ENCODE measurements around the gene RIPPLY3.
"Not testable (repeated sequence)": the region's sequence is repeated elsewhere in the genome, so short reads cannot be mapped to it uniquely, and the experiment has no call there.

RIPPLY3 gene

DNA sequence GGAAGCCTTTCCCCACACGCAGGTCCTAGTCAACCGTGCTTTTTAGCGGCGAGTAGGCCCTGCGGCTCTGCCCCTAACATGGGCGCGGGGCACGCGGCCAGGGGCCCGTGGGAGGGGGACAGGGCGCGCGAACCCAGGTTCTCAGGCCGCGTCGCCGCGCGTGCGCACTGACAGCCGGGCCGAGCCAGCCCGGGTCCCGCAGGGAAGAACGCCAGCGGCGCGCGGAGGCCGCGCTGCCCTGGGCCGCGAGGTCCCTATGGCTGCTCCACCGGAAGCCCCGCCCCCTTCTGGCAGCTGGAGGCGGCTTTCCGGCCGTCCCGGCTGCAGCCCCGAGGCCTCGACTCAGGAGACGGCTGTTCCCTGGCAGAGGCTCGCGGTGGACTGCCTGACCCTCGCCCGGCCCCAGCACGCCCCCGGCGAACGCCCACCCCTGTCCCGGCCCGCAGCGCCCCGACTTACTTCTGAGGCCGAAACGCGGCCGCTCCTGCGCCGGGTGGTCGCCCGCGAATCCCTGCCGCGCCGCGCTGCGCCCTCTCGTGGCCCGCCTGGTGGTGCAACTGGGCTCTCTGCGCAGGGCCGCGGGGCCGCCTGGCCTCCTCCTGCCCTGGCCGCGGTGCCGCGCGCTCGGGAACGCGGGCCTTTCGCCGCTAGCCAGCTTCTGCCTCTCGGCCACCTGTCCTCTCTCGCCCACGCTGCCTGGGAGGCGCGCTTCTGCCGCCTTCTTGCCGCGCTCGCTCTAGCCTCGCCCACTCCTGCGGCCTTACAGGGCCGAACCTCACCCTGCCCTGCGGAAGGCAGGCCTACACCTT, 16.6 kb upstream of the RIPPLY3 start:
- Histone ChIP-seq H3K36me3 (ENCODE audit: low read depth) (no peaks in the 10 kb centered on the region), H3K4me3 (ENCODE audit: severe bottlenecking) (peak overlapping the region; percentile 51), H3K4me1 (ENCODE audit: insufficient read depth, poor library complexity, severe bottlenecking) (peaks cover 5% of the 10 kb centered on the region), H3K27me3 (ENCODE audit: insufficient read depth, poor library complexity, severe bottlenecking) (no peaks in the 10 kb centered on the region), H3K27ac (ENCODE audit: poor library complexity, severe bottlenecking) (peak overlapping the region; percentile 63), H3K9me3 (ENCODE audit: severe bottlenecking) (no peaks in the 10 kb centered on the region)
- DNase-seq (ENCODE audit: low spot score) (peak; percentile 94), ATAC-seq (ENCODE audit: low read depth) (peak; percentile 90)
- TF ChIP-seq, protein P1, sequence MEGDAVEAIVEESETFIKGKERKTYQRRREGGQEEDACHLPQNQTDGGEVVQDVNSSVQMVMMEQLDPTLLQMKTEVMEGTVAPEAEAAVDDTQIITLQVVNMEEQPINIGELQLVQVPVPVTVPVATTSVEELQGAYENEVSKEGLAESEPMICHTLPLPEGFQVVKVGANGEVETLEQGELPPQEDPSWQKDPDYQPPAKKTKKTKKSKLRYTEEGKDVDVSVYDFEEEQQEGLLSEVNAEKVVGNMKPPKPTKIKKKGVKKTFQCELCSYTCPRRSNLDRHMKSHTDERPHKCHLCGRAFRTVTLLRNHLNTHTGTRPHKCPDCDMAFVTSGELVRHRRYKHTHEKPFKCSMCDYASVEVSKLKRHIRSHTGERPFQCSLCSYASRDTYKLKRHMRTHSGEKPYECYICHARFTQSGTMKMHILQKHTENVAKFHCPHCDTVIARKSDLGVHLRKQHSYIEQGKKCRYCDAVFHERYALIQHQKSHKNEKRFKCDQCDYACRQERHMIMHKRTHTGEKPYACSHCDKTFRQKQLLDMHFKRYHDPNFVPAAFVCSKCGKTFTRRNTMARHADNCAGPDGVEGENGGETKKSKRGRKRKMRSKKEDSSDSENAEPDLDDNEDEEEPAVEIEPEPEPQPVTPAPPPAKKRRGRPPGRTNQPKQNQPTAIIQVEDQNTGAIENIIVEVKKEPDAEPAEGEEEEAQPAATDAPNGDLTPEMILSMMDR (IDR thresholded peaks at IDR 0.05; ENCODE audit: poor library complexity, severe bottlenecking): peak; percentile 97

DNA sequence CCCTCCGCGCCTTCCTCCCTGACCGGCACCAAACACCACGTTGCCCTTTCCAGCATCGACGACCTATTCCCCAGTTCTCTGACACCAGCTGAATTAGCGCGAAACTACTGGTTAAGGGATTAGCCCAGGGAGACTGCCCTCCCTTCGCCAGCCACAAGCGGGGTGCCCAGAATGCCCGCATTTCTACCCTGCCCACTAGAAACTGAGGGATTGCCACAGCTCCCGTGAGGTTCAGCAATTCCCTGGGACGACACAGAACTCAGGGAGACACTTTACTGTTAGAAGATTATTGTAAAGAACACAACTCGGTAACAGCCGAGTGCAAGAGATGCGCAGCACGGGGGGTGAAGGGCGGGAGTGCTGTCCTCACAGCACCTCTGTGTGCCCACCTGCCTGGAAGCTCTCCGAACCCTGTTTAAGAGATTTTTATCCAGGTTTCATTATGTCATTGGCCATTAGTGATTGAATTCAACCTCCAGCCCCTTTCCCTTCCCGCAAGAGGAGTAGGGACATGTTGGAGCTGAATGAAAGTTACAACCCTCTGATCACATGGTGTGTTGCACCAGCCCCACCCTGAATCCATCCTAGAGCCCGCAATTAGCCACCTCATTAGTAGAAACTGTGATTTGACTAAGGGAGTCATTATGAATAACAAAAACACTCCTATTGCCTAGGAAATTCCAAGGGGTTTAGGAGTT, 15.8 kb upstream of the RIPPLY3 start:
- H3K36me3 ChIP-seq (ENCODE audit: low read depth): no peaks in the 10 kb centered on the region
- no peaks in the 10 kb centered on the region for H3K27me3 ChIP-seq (ENCODE audit: insufficient read depth, poor library complexity, severe bottlenecking)
- H3K4me1 ChIP-seq (ENCODE audit: insufficient read depth, poor library complexity, severe bottlenecking): peaks cover 5% of the 10 kb centered on the region
- peak overlapping the region; percentile 51 for H3K4me3 ChIP-seq (ENCODE audit: severe bottlenecking)
- ATAC-seq (ENCODE audit: low read depth) (no peak), DNase-seq (ENCODE audit: low spot score) (no peak)
- H3K27ac ChIP-seq (ENCODE audit: poor library complexity, severe bottlenecking): peak overlapping the region; percentile 63
- H3K9me3 ChIP-seq (ENCODE audit: severe bottlenecking): no peaks in the 10 kb centered on the region
- TF ChIP-seq, protein P1 (IDR thresholded peaks at IDR 0.05; ENCODE audit: poor library complexity, severe bottlenecking): no peak

DNA sequence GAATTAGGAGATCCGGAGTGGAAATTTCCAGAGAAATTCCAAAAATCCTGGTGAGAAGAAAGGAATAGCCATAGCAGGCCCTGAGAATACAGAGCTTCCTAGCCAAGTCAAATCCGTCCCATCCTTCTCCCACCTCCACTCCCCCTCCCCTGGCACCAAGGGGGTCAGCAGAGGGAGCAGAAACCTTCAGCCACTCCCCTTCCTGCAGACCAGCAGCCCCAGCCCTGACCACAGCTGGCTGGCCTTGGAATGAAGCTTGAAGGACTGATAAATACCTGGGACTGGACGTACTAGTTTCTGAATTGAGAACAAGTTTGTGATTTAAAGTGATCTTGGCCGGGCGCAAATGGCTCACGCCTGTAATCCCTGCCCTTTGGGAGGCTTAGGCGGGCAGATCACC, 13.8 kb upstream of the RIPPLY3 start:
- H3K27me3 ChIP-seq (ENCODE audit: insufficient read depth, poor library complexity, severe bottlenecking): no peaks in the 10 kb centered on the region
- TF ChIP-seq, protein P1 (IDR thresholded peaks at IDR 0.05; ENCODE audit: poor library complexity, severe bottlenecking): no peak
- DNase-seq (ENCODE audit: low spot score) (no peak), ATAC-seq (ENCODE audit: low read depth) (no peak)
- H3K4me1 ChIP-seq (ENCODE audit: insufficient read depth, poor library complexity, severe bottlenecking): peaks cover 5% of the 10 kb centered on the region
- H3K4me3 ChIP-seq (ENCODE audit: severe bottlenecking): no peak overlapping the region
- H3K9me3 ChIP-seq (ENCODE audit: severe bottlenecking): no peaks in the 10 kb centered on the region
- no peaks in the 10 kb centered on the region for H3K36me3 ChIP-seq (ENCODE audit: low read depth)
- no peak overlapping the region for H3K27ac ChIP-seq (ENCODE audit: poor library complexity, severe bottlenecking)

DNA sequence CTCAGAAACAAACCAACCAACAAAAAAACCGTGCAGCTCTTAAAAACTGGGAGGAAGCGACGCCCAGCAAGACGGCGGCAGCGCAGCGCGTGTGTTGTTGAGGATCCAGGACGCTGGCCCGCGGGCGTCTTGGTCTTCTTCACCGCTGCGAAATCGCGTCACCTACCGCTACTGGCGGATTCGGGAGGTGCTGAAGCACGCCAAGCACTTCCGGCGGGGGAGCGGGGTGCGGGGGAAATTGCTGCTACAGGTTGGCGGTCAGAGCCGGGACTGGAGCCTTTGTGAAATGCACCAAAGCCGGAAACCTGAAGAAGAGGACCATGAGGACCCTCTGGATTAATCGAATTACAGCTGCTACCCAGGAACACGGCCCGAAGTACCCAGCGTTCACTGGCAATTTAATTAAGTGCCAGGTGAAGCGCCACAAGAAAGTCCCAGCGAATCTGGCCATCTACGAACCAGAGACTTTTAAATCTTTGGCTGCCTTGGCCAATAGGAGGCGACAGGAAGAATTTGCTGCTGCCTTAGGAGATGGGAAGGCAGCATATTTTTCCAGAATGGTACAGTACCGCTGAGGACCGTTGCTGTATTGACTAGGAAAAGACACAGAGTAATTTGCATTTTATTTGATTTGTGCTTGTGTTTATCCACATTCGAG, 11.9 kb upstream of the RIPPLY3 start:
- Histone ChIP-seq H3K36me3 (ENCODE audit: low read depth) (no peaks in the 10 kb centered on the region), H3K4me1 (ENCODE audit: insufficient read depth, poor library complexity, severe bottlenecking) (peaks cover 5% of the 10 kb centered on the region), H3K27me3 (ENCODE audit: insufficient read depth, poor library complexity, severe bottlenecking) (no peaks in the 10 kb centered on the region), H3K27ac (ENCODE audit: poor library complexity, severe bottlenecking) (no peak overlapping the region), H3K4me3 (ENCODE audit: severe bottlenecking) (no peak overlapping the region), H3K9me3 (ENCODE audit: severe bottlenecking) (no peaks in the 10 kb centered on the region)
- DNase-seq (ENCODE audit: low spot score) (no peak), ATAC-seq (ENCODE audit: low read depth) (no peak)
- TF ChIP-seq, protein P1 (IDR thresholded peaks at IDR 0.05; ENCODE audit: poor library complexity, severe bottlenecking): no peak

DNA sequence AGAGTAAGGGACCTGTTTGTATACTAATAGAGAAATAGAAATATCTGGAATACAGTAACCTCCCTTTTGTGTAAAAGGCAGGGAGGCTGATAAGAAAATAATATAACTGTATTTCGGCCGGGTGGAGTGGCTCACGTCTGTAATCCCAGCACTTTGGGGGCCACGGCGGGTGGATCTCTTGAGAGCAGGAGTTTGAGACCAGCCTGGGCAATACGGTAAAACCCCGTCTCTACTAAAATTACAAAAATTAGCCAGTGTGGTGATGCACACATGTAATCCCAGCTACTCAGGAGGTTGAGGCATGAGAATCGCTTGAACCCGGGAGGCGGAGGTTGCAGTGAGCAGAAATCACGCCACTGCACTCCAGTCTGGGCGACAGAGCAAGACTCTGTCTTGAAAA, 11.2 kb upstream of the RIPPLY3 start:
- not testable (repeated sequence) for H3K27me3 ChIP-seq (ENCODE audit: insufficient read depth, poor library complexity, severe bottlenecking); H3K9me3 ChIP-seq (ENCODE audit: severe bottlenecking); DNase-seq (ENCODE audit: low spot score); H3K4me3 ChIP-seq (ENCODE audit: severe bottlenecking); H3K36me3 ChIP-seq (ENCODE audit: low read depth); H3K27ac ChIP-seq (ENCODE audit: poor library complexity, severe bottlenecking); ATAC-seq (ENCODE audit: low read depth); H3K4me1 ChIP-seq (ENCODE audit: insufficient read depth, poor library complexity, severe bottlenecking)

Measured in RWPE2 (cell line).